CD4-positive, alpha-beta T cell treated with Interleukin-4 for 4 hours (primary cell): ENCODE data around the gene MLLT3.

Experiments
- DNase-seq: peaks from one replicate; pipeline ENCODE4 v3.0.0-alpha.2; 2020

MLLT3 gene

GRCh38 chr9:20508242-20508641 lies 114.1 kb downstream of the MLLT3 start:
- DNase-seq, result no peak

- DNase-seq, result no peak
Measured at GRCh38 chr9:20507431-20507830, 114.9 kb downstream of the MLLT3 start.

- no peak for DNase-seq
Measured at GRCh38 chr9:20506099-20506900, 116.0 kb downstream of the MLLT3 start.

GRCh38 chr9:20505574-20505973 lies 116.7 kb downstream of the MLLT3 start:
- no peak for DNase-seq

- peak; percentile 39 for DNase-seq
Measured at GRCh38 chr9:20504930-20505329, 117.4 kb downstream of the MLLT3 start.

GRCh38 chr9:20500101-20500500 lies 122.2 kb downstream of the MLLT3 start:
- DNase-seq, result no peak

GRCh38 chr9:20499013-20499412 lies 123.3 kb downstream of the MLLT3 start:
- DNase-seq, result no peak

GRCh38 chr9:20496328-20496727 lies 126.0 kb downstream of the MLLT3 start:
- DNase-seq, result no peak

GRCh38 chr9:20495098-20495497 lies 127.2 kb downstream of the MLLT3 start:
- no peak for DNase-seq

- DNase-seq, result no peak
Measured at GRCh38 chr9:20494035-20494434, 128.3 kb downstream of the MLLT3 start.

- DNase-seq, result no peak
Measured at GRCh38 chr9:20492772-20493171, 129.5 kb downstream of the MLLT3 start.

- no peak for DNase-seq
Measured at GRCh38 chr9:20491612-20492011, 130.7 kb downstream of the MLLT3 start.

- DNase-seq, result no peak
Measured at GRCh38 chr9:20490246-20490834, 132.0 kb downstream of the MLLT3 start.

GRCh38 chr9:20488691-20489090 lies 133.6 kb downstream of the MLLT3 start:
- no peak for DNase-seq

GRCh38 chr9:20486552-20486951 lies 135.7 kb downstream of the MLLT3 start:
- no peak for DNase-seq

- DNase-seq, result no peak
Measured at GRCh38 chr9:20481437-20481836, 140.9 kb downstream of the MLLT3 start.

- DNase-seq, result no peak
Measured at GRCh38 chr9:20480249-20480648, 142.1 kb downstream of the MLLT3 start.

GRCh38 chr9:20479419-20480155 lies 142.7 kb downstream of the MLLT3 start:
- no peak for DNase-seq

- no peak for DNase-seq
Measured at GRCh38 chr9:20478786-20479185, 143.5 kb downstream of the MLLT3 start.

- DNase-seq, result no peak
Measured at GRCh38 chr9:20477940-20478620, 144.2 kb downstream of the MLLT3 start.

- no peak for DNase-seq
Measured at GRCh38 chr9:20476912-20477521, 145.3 kb downstream of the MLLT3 start.

GRCh38 chr9:20474496-20474895 lies 147.8 kb downstream of the MLLT3 start:
- no peak for DNase-seq

GRCh38 chr9:20473515-20474013 lies 148.7 kb downstream of the MLLT3 start:
- DNase-seq, result no peak
